Dermis lymphatic vessel endothelial cell (primary cell): ENCODE results near the gene COQ9. TPM values are rescaled to one million over a fixed set of nuclear protein-coding genes. Genes with fewer than 3 reads are reported as not detected.

Experiments
- total RNA-seq: library from RNA; depleted of rRNA; stranded (reverse); fragments of >200 nt; gene quantifications from 2 replicates; pipeline ENCODE4 v1.2.1, GENCODE V29; 2014

COQ9 gene
- total RNA-seq, result 41.4 and 45.4 TPM in 2 replicates

GRCh38 chr16:57447186-57447962 is at the start of gene COQ9, which contains the start of gene CIAPIN1:
COQ9 (plus strand) TSS chr16:57447479; CDS start chr16:57447506, 27 bp downstream.
CIAPIN1 (minus strand) TSS chr16:57447385; CDS start chr16:57440928, 6,457 bp downstream.

GRCh38 chr16:57403965-57404817 is 43.1 kb upstream of the COQ9 start, which contains the start of gene CCL17:
CCL17 (plus strand) TSS chr16:57404767; CDS start chr16:57413933, 9,166 bp downstream.

GRCh38 chr16:57462209-57462977 is 15.1 kb downstream of the COQ9 start, which contains the start of gene POLR2C:
POLR2C (plus strand) TSS chr16:57462679; CDS start chr16:57462725, 46 bp downstream.

GRCh38 chr16:57485916-57486857 is 38.9 kb downstream of the COQ9 start, which contains the start of gene DOK4:
DOK4 (minus strand) TSS chr16:57486493; CDS start chr16:57479507, 6,986 bp downstream.

Other genes with a start within 250 kb of the COQ9 start
- 40.7 and 50.2 TPM in 2 replicates for gene ARL2BP, start 202.2 kb upstream of the COQ9 start, total RNA-seq
- 2.7 and 3.5 TPM in 2 replicates for gene PLLP, start 162.8 kb upstream of the COQ9 start, total RNA-seq
- not detected in 2 replicates for gene CCL22, start 88.7 kb upstream of the COQ9 start, total RNA-seq
- gene CX3CL1, start 75.0 kb upstream of the COQ9 start, total RNA-seq, result 0.17 and 1.7 TPM in 2 replicates
- gene CCL17, start 42.7 kb upstream of the COQ9 start, total RNA-seq, result not detected in 2 replicates
- gene CIAPIN1, start 94 bp upstream of the COQ9 start, total RNA-seq, result 58.4 and 62.6 TPM in 2 replicates
- gene POLR2C, start 15.2 kb downstream of the COQ9 start, total RNA-seq, result 91.8 and 100 TPM in 2 replicates
- gene DOK4, start 39.0 kb downstream of the COQ9 start, total RNA-seq, result 13.5 and 24.7 TPM in 2 replicates
- gene CCDC102A, start 89.1 kb downstream of the COQ9 start, total RNA-seq, result 8.0 and 9.7 TPM in 2 replicates
- gene ADGRG5, start 95.2 kb downstream of the COQ9 start, total RNA-seq, result not detected in 2 replicates
- 4.3 and 12.2 TPM in 2 replicates for gene ADGRG1, start 181.2 kb downstream of the COQ9 start, total RNA-seq
- gene ADGRG3, start 220.8 kb downstream of the COQ9 start, total RNA-seq, result 5.2 and 8.8 TPM in 2 replicates
- 0.22 and 0.60 TPM in 2 replicates for gene DRC7, start 247.3 kb downstream of the COQ9 start, total RNA-seq